Pancreas (tissue), 10 donors: ENCODE results near the gene HTR3A. TPM values are rescaled to one million over a fixed set of nuclear protein-coding genes. Genes with fewer than 3 reads are reported as not detected.

Source experiments
- ATAC-seq, 4 donors: fragments of 200-7000 bp; cut with Tn5 transposase; one replicate each; pipeline versions ENCODE4 v1.8.0 to v1.9.1; 2020; ENCODE audit warnings: mild to moderate bottlenecking in 4 of 4, moderate library complexity in 4 of 4
- DNase-seq, 6 donors: peaks; one replicate each; pipeline ENCODE4 v3.0.0-alpha.2; 2020
- FAIRE-seq: peaks from 2 replicates; lab custom pipeline; 2012; peaks lifted over from hg19 to GRCh38; lab: Jason Lieb, UNC
- H3K27ac ChIP-seq, 4 donors: fragments of 200-600 bp; sonication (generic); 1 replicate in 3 of 4; 2 replicates in 1 of 4; pipeline versions ENCODE4 v1.5.0 to v1.8.0; 2020
- H3K27me3 ChIP-seq, 4 donors: fragments of 200-600 bp; one replicate each; pipeline ENCODE4 v1.8.0; 2021
- H3K36me3 ChIP-seq, 3 donors: fragments of 200-600 bp; sonication (generic) in 1 of 3; one replicate each; pipeline versions ENCODE4 v1.5.0 to v1.8.0; 2020 to 2021
- H3K4me1 ChIP-seq, 3 donors: fragments of 200-600 bp; one replicate each; pipeline ENCODE4 v1.8.0; 2021
- H3K4me3 ChIP-seq, 4 donors: fragments of 200-600 bp; sonication (generic) in 2 of 4; one replicate each; pipeline versions ENCODE4 v1.5.0 to v1.8.0; 2020 to 2021
- H3K9me3 ChIP-seq, 4 donors: fragments of 200-600 bp; one replicate each; pipeline ENCODE4 v1.8.0; 2021
- WGBS, 2 donors: extraction: QIAGEN DNeasy Blood & Tissue Kit; methylation state at CpG; one replicate each; pipeline ENCODE4 v1.1.7; 2013; 5-methylcytosine and 5-hydroxymethylcytosine counted together
- intact Hi-C, 3 donors: fragments of 100-400 bp; cut with DNase I; formaldehyde crosslinking; loops; one replicate each; pipeline versions ENCODE4 v1.11.1 to v1.14.2; 2022
- polyA plus RNA-seq, 2 donors: library from polyadenylated mRNA; stranded (reverse); fragments of 200-250 nt; gene quantifications; one replicate each; pipeline ENCODE4 v1.2.3, GENCODE V29; 2013
- total RNA-seq, 6 donors: library from RNA; stranded (reverse); fragmentation: NEBNext Ultra II Directional in 4 of 6; extraction: Animal tissue kit (Norgen Biotek cat#: 25700) in 4 of 6; gene quantifications; one replicate each; pipeline versions ENCODE4 v1.2.1 to v1.2.4, GENCODE V29; 2021 to 2023
- TF ChIP-seq, protein P1 (sequence below), 4 donors: fragments of 200-600 bp; sonication (generic) in 3 of 4; IDR thresholded peaks; one replicate each; pipeline versions ENCODE4 v1.5.0 to v1.8.0; 2021; ENCODE audit warnings: antibody characterized with exemption in 4 of 4
- donor health status: healthy with polysubstance abuse.
- donor health status: DM: no; HTN: no; CAD: no; lungs with moderate emphysema.
- donor health status: DM: no; HTN: no; CAD: no.
- donor health status: control.
- donor health status: control.
- donor health status: Bipolar disorder and iron deficiency.
- donor health status: DM: yes; HTN: yes; CAD: no.
- donor health status: DM: no; HTN: no; CAD: no.
- donor health status: DM: no; HTN: no; CAD: no.
- donor health status: DM: yes; HTN: yes; CAD: no.

The HTR3A gene
- total and polyA plus RNA-seq, 8 donors: 0.16 to 4.9 (median 0.70) TPM

DNA sequence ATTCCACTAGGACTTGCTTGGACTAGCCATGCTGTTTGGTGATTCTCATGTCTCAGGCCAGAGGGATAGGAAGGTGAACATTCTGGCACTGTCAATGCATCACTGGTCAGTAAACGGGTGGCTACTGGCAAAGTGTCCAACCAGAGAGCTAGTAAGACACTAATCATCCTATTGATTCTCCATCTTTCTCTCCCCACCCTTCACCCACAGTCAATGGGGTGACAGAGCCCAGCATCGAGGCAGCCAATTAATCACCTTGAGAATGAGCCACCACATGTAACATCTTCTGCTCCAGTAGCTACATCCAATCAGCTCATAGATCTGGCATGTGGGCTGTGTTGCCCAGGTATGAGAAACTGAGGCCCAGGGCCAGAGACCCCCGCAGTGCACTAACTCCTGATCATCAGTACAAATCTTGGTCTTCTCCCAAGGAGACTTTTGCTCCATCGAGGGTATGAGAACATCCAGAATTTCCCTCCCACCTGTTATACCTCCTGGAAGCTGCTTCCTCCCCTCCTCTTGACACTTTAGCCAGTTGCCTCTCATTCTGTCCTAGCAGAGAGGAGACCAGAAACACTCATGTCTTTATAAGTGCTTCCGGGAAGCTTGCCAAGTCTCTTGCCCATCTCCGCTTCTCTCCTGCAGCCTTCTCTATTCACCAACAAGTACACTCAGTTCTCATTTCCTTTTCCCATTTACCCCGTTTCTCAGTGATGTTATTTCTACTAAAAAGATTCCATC lies 17.0 kb downstream of the HTR3A start:
- TF ChIP-seq, protein P1, sequence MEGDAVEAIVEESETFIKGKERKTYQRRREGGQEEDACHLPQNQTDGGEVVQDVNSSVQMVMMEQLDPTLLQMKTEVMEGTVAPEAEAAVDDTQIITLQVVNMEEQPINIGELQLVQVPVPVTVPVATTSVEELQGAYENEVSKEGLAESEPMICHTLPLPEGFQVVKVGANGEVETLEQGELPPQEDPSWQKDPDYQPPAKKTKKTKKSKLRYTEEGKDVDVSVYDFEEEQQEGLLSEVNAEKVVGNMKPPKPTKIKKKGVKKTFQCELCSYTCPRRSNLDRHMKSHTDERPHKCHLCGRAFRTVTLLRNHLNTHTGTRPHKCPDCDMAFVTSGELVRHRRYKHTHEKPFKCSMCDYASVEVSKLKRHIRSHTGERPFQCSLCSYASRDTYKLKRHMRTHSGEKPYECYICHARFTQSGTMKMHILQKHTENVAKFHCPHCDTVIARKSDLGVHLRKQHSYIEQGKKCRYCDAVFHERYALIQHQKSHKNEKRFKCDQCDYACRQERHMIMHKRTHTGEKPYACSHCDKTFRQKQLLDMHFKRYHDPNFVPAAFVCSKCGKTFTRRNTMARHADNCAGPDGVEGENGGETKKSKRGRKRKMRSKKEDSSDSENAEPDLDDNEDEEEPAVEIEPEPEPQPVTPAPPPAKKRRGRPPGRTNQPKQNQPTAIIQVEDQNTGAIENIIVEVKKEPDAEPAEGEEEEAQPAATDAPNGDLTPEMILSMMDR (IDR thresholded peaks at IDR 0.05): no peak
- no peak overlapping the region for H3K27ac ChIP-seq
- H3K27me3 ChIP-seq: peaks cover 0 to 3% (median 1%) of the 10 kb centered on the region in 4 donors
- DNase-seq (no peak), ATAC-seq (peak in 1 of 4 donors; percentile 30), FAIRE-seq (no peak)
- H3K9me3 ChIP-seq: no peaks in the 10 kb centered on the region
- intact Hi-C loops: loop anchor here in 1 of 3 donors (5.0 kb wide), 1 partner anchor 270 kb away; no protein-coding TSS in a partner anchor
- WGBS, 2 donors: 44 to 53% methylated on average over 7 of the region's 7 CpGs
- H3K4me3 ChIP-seq: no peak overlapping the region
- H3K36me3 ChIP-seq: no peaks in the 10 kb centered on the region
- no peaks in the 10 kb centered on the region for H3K4me1 ChIP-seq

DNA sequence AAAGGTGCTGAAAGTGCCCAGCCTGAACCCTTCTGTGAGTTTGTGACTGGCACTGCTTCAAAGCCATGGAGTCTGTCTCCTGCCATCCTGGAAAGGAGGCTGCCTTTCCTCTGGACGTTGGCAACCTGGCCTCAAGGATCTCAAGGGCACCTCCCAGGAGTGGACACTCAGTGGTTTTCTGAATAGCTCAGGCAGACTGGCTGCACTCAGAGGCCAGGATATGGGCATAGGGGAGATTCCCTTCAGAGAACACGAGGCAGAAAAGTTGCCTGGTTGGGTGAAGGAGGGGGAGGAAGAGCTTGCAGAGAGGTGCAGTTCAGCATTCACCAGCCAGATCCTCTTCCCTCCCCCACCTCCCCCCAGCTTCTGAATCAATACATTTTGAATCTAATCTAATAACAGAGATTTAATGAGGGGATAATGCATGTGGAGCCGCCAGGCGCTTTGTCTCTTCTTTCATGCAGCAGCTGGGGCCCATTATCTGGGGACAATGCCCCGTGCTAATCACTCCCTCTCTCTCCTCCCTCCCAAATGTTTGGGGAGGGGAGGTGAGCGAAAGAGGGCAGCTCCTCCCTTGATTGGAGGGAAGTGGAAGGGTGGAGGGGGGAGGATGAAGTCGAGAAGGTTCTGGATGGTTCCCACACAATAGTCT lies 17.7 kb downstream of the HTR3A start:
- H3K4me3 ChIP-seq: no peak overlapping the region
- FAIRE-seq (no peak), DNase-seq (no peak), ATAC-seq (no peak)
- TF ChIP-seq, protein P1 (IDR thresholded peaks at IDR 0.05): no peak
- H3K9me3 ChIP-seq: no peaks in the 10 kb centered on the region
- intact Hi-C loops: loop anchor here in 1 of 3 donors (5.0 kb wide), 1 partner anchor 270 kb away; no protein-coding TSS in a partner anchor
- H3K27ac ChIP-seq: no peak overlapping the region
- 8 to 13% methylated on average over 7 of the region's 7 CpGs for WGBS, 2 donors
- no peaks in the 10 kb centered on the region for H3K36me3 ChIP-seq
- no peaks in the 10 kb centered on the region for H3K4me1 ChIP-seq
- H3K27me3 ChIP-seq: peaks cover 0 to 3% (median 1%) of the 10 kb centered on the region in 4 donors

DNA sequence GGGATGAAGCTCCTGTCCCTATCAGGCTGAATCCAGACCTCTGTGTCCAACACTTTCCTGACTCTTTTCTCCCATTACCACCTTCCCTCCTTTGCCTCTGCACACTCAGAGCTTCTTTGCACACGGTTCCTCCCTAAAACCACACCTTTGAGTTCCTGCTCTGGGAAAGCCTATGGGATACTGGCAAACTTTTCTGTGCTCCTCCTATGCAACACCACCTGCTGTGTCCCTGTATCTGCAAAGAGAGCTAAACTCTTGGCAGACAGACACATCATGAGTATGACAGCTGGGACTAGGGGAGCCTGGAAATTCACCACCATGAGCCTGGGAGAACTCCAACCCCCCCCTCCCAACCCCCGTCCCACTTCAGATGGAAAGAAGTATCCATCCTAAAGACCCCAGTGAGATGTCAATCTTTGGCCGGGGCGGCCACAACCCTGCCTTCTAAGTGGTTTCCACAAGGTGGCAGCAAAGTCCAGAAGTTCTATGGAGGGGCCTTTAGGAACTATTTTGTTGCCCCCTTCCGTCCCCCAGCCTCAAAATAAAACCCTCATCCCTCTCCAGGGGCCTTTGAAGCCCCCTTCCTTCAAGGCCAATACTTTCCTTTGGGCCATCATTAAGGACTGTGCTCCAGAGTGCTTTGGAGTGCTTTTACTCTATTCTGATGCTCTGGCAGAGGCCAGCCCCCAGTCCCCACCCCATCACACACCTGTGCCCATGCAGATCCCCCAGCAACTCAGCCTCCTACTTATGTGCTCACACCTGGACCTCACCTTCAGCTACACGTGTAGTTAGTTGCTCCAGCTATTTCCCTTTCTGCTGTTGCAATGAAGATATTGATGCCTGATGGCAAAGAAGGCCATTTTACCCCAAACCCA lies 19.4 kb downstream of the HTR3A start:
- ATAC-seq (peak; percentile 51 to 72 (median 64)), FAIRE-seq (no peak), DNase-seq (peak in 1 of 6 donors; percentile 42)
- intact Hi-C loops: loop anchor here in 1 of 3 donors (5.0 kb wide), 1 partner anchor 268 kb away; no protein-coding TSS in a partner anchor
- WGBS, 2 donors: 2 to 3% methylated on average over 6 of the region's 6 CpGs
- no peaks in the 10 kb centered on the region for H3K4me1 ChIP-seq
- H3K27me3 ChIP-seq: peaks cover 0 to 3% (median 1%) of the 10 kb centered on the region in 4 donors
- no peak overlapping the region for H3K27ac ChIP-seq
- no peaks in the 10 kb centered on the region for H3K9me3 ChIP-seq
- H3K36me3 ChIP-seq: no peaks in the 10 kb centered on the region
- H3K4me3 ChIP-seq: no peak overlapping the region
- TF ChIP-seq, protein P1 (IDR thresholded peaks at IDR 0.05): peak; percentile 41 to 64 (median 56)

DNA sequence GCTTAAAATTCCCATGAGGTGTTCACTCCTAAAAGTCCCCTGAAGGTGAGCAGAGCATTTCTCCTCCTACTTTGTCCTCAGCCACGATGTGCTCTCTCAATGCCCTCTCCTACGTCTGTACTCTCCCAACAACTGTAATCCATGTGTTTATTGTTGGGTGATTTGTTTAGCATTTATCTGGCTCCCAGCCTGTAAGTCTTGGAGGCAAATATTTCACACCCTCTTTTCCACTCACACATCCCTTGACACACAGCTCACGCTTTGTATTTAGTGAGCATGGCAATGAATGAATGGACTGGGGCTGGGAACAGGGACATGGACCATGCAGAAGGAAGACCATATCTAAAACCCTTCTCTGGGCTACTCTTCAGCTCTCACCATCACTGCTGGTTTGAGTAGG lies 22.6 kb downstream of the HTR3A start:
- no peak overlapping the region for H3K4me3 ChIP-seq
- no peak for DNase-seq
- TF ChIP-seq, protein P1 (IDR thresholded peaks at IDR 0.05): no peak
- 40 to 42% methylated on average over 3 of the region's 3 CpGs for WGBS, 2 donors
- intact Hi-C loops: loop anchor here in 1 of 3 donors (5.0 kb wide), 1 partner anchor 265 kb away; no protein-coding TSS in a partner anchor
- no peak for FAIRE-seq
- peaks cover 0 to 3% (median 0%) of the 10 kb centered on the region in 4 donors for H3K27me3 ChIP-seq
- no peak for ATAC-seq
- H3K36me3 ChIP-seq: no peaks in the 10 kb centered on the region
- no peak overlapping the region for H3K27ac ChIP-seq
- no peaks in the 10 kb centered on the region for H3K9me3 ChIP-seq
- H3K4me1 ChIP-seq: no peaks in the 10 kb centered on the region
